Endometrial microvascular endothelial cells (primary cell): ENCODE results near the gene AK9. TPM values are rescaled to one million over a fixed set of nuclear protein-coding genes. Genes with fewer than 3 reads are reported as not detected.
"Not testable (repeated sequence)": the region's sequence is repeated elsewhere in the genome, so short reads cannot be mapped to it uniquely, and the experiment has no call there.

ENCODE experiments used
- in situ Hi-C: cut with HindIII; loops from 2 replicates; pipeline ENCODE4 v1.10.0; 2017; ENCODE audit warnings: low sequenced_read_pairs, low pct_unique_long_range_greater_than_20kb; ENCODE audit errors: inconsistent ontology term
- total RNA-seq: library from RNA; depleted of rRNA; stranded (reverse); fragments of >200 nt; gene quantifications from one replicate; pipeline ENCODE4 v1.2.3, GENCODE V29; 2015; ENCODE audit errors: inconsistent ontology term

Gene AK9
- total RNA-seq, 1 donor from 2014 or later: 2.9 TPM

GRCh38 chr6:109526905-109527628, 163.9 kb downstream of the AK9 start:
- in situ Hi-C loops: no loop called here

GRCh38 chr6:109524129-109524528, 166.9 kb downstream of the AK9 start:
- in situ Hi-C loops: no loop called here

GRCh38 chr6:109523478-109523877, 167.5 kb downstream of the AK9 start:
- in situ Hi-C loops: no loop called here

GRCh38 chr6:109521080-109521479, 169.9 kb downstream of the AK9 start:
- in situ Hi-C loops: no loop called here

- in situ Hi-C loops: not testable (repeated sequence)
Measured at GRCh38 chr6:109519647-109520046, 171.4 kb downstream of the AK9 start.

DNA sequence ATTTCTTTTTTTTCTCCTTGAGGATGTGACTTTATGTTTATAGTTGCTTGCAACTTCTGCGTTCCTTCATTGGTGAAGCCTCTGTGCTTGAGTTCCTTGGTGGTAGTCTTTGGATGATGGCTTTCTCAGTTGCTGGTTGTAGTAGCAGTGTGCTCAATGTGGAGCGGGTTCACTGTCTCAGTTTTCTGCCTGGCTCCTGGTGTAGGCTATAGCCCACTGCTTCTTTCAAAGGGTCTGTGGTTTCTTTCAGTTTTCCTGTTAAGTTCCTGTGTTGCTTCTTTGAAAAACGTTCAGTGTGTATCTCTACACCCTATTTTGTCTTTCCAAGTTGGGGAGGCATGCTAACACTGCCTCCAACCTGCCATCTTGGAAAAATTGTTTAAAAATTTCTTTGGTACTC, 174.1 kb downstream of the AK9 start:
- in situ Hi-C loops: no loop called here

DNA sequence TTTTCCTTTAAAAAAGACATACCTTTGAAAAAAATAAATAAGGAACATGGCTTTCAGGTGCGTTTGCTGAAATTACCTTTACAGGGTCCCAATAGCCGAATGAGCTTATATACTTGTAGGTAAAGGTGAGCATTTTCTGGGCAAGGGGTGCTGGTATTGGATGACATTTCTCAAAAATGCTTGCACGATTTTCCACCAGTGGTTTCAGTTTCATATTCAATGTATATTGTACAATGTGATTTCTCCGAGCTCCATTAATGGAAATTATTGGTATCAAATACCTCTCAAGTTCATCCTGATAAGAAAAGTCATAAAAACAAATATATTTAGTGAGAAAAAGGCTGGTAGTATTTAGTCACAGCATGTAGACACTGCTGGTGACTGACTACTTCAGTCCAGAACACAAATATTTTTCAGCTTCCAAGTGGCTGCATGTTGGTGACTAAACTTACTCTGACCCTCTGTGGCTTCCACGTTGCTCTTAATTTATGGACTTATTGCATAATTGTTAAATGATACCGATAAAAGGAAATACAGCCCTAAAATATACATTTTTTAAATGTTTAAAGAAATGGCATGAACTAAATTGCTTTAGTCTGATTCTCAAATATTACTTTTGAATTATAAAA, 175.1 kb downstream of the AK9 start:
- in situ Hi-C loops: no loop called here

- in situ Hi-C loops: no loop called here
Measured at GRCh38 chr6:109514946-109515345, 176.1 kb downstream of the AK9 start.

DNA sequence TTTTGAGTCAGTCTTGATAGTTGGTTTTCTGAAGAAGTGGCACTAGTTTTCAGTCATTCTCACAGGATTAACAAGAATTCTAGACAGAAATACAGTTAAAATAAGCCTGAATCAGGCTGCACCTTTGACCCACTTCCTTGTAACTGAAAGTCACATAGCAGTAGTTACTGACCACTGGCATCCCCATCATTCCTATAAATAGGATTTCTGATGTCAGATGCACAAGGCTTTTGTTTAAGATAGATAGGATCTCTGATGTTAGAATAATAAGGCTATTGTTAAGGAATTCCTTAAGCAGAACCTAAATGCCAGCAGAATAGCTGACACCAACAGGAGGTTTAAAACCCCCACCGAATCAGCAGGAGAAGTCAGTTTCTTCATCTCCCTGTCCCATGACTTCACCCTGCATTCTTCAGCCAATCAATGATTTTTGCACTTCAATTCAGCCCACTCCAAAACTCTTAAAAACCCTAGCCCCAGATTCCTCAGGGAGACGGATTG, 177.4 kb downstream of the AK9 start:
- in situ Hi-C loops: no loop called here

- in situ Hi-C loops: no loop called here
Measured at GRCh38 chr6:109512271-109512817, 178.7 kb downstream of the AK9 start.

- in situ Hi-C loops: no loop called here
Measured at GRCh38 chr6:109511832-109512231, 179.2 kb downstream of the AK9 start.

GRCh38 chr6:109510358-109510757, 180.6 kb downstream of the AK9 start:
- in situ Hi-C loops: no loop called here

- in situ Hi-C loops: no loop called here
Measured at GRCh38 chr6:109508166-109508860, 182.7 kb downstream of the AK9 start.

GRCh38 chr6:109507490-109508072, 183.4 kb downstream of the AK9 start:
- in situ Hi-C loops: no loop called here

GRCh38 chr6:109506841-109507240, 184.2 kb downstream of the AK9 start:
- in situ Hi-C loops: no loop called here

GRCh38 chr6:109506314-109506713, 184.7 kb downstream of the AK9 start:
- in situ Hi-C loops: no loop called here

GRCh38 chr6:109503327-109504224, 187.4 kb downstream of the AK9 start:
- in situ Hi-C loops: no loop called here

DNA sequence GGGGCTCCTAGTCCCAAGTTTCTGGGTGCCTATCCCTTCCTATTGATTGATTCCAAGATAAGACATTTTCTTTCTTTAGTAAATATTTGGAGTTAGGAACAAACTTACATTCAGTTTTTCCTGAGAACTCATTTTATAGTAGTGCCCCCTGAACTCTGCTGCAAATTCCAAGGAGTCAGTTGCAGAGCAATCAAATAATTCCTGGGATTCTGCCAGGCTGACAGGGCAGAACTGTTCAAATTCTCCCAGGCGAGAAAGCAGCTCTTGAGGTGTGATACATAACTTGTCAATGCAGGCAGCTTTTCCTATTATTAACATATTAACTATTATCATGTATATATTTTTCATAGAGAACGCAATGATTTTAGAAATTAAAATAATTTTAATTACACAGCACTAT, 192.1 kb downstream of the AK9 start:
- in situ Hi-C loops: no loop called here
